ENCODE measurements around the gene MLN. TPM values are rescaled to one million over a fixed set of nuclear protein-coding genes. Genes with fewer than 3 reads are reported as not detected.

Gene MLN
- total RNA-seq, 1 experiment from 2014 or later = not detected

DNA sequence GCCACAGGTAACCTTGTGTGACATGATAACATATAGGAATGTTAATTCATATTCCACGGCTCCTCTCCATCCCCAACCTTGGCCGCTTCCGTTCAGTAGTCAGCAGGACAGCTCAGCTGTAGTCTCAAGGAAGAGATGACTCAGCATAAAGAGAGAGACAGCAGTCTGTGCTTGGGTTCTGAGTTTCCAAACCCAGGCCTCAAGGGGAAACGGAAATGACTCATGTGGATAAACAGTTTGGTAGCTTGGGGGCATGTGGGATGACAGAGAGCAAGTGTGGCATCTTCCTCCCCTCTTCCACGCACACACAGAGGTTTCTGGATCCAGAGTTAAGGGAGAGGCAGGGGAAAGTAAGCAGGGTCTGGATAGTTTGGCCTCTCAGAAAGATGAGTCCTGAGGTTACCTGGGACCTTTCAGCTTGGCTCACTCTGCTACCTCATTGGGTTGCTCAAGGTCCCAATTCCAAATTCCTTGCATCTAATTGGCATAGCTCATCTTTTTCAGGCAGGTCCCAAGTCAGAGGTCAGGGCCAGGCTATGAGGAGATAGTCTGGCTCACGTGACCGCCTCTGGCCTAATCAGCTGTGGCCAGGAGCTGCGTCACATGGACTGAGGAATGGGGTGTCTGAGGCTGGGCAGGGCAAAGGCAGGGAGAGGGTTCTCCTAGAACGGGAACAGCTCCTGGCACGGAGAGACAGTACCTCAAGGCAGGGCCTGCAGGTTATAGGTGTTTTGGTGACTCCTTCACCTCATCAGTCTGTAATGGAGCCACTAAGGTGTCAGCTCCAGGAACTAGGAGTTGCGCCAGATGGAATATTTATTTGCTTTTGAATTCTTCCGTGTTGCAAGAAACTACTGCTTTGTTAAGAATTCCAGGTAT, 36.5 kb upstream of the MLN start:
- Histone ChIP-seq H4K91ac (ENCODE audit: insufficient read length, low read depth, low read length) (no peak overlapping the region), H3K14ac (ENCODE audit: insufficient read depth, low read length) (no peak overlapping the region), H2AFZ (ENCODE audit: low read length) (no peak overlapping the region), H2AK5ac (ENCODE audit: insufficient read length, low read length) (no peak overlapping the region), H3K9ac (ENCODE audit: extremely low read depth, insufficient read length, low read length) (no peak overlapping the region), H3K79me2 (ENCODE audit: insufficient read depth, low read length) (no peaks in the 10 kb centered on the region), H3K4ac (ENCODE audit: low read depth, low read length) (no peak overlapping the region), H3K56ac (ENCODE audit: insufficient read length, low read depth, low read length) (no peak overlapping the region), H3K23me2 (ENCODE audit: insufficient read length, low read depth, low read length, poor library complexity, severe bottlenecking) (no peaks in the 10 kb centered on the region), H2BK5ac (ENCODE audit: insufficient read length, low read length) (no peak overlapping the region), H3K27me3 (ENCODE audit: insufficient read depth, low read length) (no peaks in the 10 kb centered on the region), H3K4me2 (ENCODE audit: insufficient read depth, insufficient read length, low read length) (no peak overlapping the region), H4K20me1 (ENCODE audit: control insufficient read depth, insufficient read depth, insufficient read length) (no peaks in the 10 kb centered on the region), H3K4me1 (ENCODE audit: insufficient read depth, low read length) (no peaks in the 10 kb centered on the region; the same call in 1 of the 2 replicates), H3K18ac (ENCODE audit: insufficient read length, low read depth, low read length) (no peak overlapping the region), H3K23ac (ENCODE audit: insufficient read length, low read depth, low read length) (no peak overlapping the region), H2BK15ac (ENCODE audit: low read depth, low read length) (no peak overlapping the region), H3K9me3 (ENCODE audit: control insufficient read depth, low read depth, low read length) (no peaks in the 10 kb centered on the region), H4K8ac (replicated peaks; ENCODE audit: insufficient read length, low read depth, low read length) (no peak overlapping the region), H2BK12ac (ENCODE audit: insufficient read length, low read depth, low read length) (no peak overlapping the region), H4K5ac (ENCODE audit: insufficient read length, low read depth, low read length) (no peak overlapping the region), H2BK120ac (ENCODE audit: low read depth, low read length, poor library complexity, severe bottlenecking) (no peak overlapping the region), H2BK20ac (ENCODE audit: low read depth, low read length, poor library complexity, severe bottlenecking) (no peak overlapping the region), H3T11ph (ENCODE audit: low read length) (no peak overlapping the region), H3K27ac (ENCODE audit: insufficient read length, low read depth, low read length) (no peak overlapping the region), H3K79me1 (ENCODE audit: insufficient read depth, low read depth, low read length, poor library complexity, severe bottlenecking) (no peaks in the 10 kb centered on the region)
- peaks cover 6 to 8% of the 10 kb centered on the region in 2 experiments for H3K9me3 Mint-ChIP-seq
- no peak for DNase-seq
- peaks cover 36 to 38% of the 10 kb centered on the region in 2 experiments for H3K4me1 Mint-ChIP-seq
- peaks cover 9% of the 10 kb centered on the region for H3K27me3 Mint-ChIP-seq (ENCODE audit: low read depth)
- no CpG with 5 or more reads among the region's 12 CpGs for WGBS (ENCODE audit: extremely low coverage, insufficient read length, low lambda C conversion rate)
- H3K27ac Mint-ChIP-seq = peak overlapping the region in 1 of 3 experiments; percentile 49; a peak in 1 of 7 replicates
- TF ChIP-seq, protein P1, sequence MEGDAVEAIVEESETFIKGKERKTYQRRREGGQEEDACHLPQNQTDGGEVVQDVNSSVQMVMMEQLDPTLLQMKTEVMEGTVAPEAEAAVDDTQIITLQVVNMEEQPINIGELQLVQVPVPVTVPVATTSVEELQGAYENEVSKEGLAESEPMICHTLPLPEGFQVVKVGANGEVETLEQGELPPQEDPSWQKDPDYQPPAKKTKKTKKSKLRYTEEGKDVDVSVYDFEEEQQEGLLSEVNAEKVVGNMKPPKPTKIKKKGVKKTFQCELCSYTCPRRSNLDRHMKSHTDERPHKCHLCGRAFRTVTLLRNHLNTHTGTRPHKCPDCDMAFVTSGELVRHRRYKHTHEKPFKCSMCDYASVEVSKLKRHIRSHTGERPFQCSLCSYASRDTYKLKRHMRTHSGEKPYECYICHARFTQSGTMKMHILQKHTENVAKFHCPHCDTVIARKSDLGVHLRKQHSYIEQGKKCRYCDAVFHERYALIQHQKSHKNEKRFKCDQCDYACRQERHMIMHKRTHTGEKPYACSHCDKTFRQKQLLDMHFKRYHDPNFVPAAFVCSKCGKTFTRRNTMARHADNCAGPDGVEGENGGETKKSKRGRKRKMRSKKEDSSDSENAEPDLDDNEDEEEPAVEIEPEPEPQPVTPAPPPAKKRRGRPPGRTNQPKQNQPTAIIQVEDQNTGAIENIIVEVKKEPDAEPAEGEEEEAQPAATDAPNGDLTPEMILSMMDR (conservative IDR thresholded peaks at IDR 0.05) = no peak
- H3K4me3 Mint-ChIP-seq = no peak overlapping the region
- H3K36me3 Mint-ChIP-seq (ENCODE audit: insufficient read depth in 1 of 3, low read depth in 3 of 3) = peaks cover 0 to 8% (median 0%) of the 10 kb centered on the region in 3 experiments; a peak in 3 of 7 replicates

All from H9 (cell line).